SKM-1 (cell line): ENCODE results near the gene PKD2.
"Not testable (repeated sequence)": the region's sequence is repeated elsewhere in the genome, so short reads cannot be mapped to it uniquely, and the experiment has no call there.

Experiments used
- DNase-seq: peaks from one replicate; lab custom pipeline; 2025; ENCODE audit not compliant: unreplicated experiment; lab: John Stamatoyannopoulos, UW

PKD2 gene

GRCh38 chr4:88063634-88064296 lies 56.3 kb downstream of the PKD2 start:
- no peak for DNase-seq

DNA sequence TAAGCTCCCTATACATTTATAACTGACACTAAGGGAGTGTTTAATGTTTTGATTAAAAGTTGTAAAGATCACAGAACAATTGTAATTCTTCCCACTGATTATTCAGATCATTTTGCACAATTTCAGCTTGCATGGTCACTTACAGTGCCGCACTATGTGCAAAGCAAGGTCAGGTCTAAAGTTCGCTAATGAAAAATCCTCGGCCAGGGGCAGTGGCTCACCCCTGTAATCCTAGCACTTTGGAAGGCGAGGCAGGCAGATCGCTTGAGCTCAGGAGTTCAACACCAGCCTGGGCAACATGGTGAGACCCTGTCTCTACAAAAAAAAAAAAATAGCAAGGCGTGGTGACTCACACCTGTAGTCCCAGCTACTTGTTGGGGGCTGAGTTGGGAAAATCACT lies 57.0 kb downstream of the PKD2 start:
- DNase-seq = no peak

GRCh38 chr4:88070031-88070430 lies 62.6 kb downstream of the PKD2 start:
- no peak for DNase-seq

- DNase-seq = no peak
Measured at GRCh38 chr4:88075336-88075735, 67.9 kb downstream of the PKD2 start.

GRCh38 chr4:88077911-88078524 lies 70.6 kb downstream of the PKD2 start:
- DNase-seq = no peak

- no peak for DNase-seq
Measured at GRCh38 chr4:88078579-88078978, 71.1 kb downstream of the PKD2 start.

DNA sequence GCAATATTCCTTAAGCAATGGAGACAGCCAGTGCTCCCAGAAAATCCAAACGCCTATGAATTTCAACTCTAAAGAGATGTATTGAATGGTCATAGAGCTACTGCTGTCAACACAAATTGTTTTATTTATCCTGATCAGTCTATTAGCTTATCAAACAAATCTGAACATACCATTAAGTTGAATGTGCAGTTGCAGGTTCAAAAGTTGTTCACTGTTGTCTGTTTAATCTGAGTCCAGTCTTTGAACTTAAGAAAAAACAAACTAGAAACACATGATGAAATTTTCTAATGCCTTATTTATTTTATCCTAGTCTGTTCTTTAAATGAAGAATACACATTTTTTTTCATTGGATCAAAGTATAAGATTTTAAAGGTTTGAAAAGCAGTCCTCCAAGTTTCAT lies 73.2 kb downstream of the PKD2 start:
- DNase-seq = no peak

DNA sequence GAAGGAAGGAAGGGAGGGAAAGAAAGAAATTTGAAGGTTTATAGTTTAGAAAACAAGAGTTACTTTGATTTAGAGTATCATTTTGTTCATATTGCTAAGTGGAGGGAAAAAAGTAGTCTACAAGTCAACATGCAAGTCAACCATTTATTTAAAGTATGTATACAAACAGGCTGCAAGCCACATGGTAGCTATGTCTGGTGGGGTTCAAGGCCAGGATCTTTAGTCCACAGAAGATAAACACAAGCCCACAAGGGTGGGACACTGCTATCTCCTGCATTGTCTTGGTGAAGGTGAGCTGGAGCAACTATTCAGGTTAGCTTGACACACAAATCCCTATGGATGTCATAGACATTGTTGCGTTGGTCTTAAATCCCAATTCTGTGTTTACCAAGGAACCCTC lies 79.6 kb downstream of the PKD2 start:
- DNase-seq = no peak

DNA sequence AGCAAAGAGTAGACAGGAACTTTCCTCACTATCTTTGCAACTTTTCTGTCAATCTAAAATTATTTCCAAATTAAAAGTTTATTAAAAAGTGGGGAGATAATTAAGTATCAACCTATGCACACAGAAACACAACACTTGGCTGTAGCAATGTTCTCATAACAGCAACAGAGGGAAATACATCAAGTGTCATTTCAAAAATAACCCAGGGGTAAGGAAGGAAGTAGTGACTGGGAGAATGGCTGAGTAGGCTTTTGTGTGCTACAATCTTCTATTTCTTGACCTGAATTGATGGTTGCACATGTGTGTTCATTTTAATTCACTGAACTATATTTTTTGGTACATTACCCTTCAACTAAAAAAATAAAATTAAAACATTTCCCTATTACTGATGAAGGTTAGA lies 83.5 kb downstream of the PKD2 start:
- DNase-seq = no peak

- DNase-seq = no peak
Measured at GRCh38 chr4:88091378-88091777, 83.9 kb downstream of the PKD2 start.

- DNase-seq = no peak
Measured at GRCh38 chr4:88093874-88094273, 86.4 kb downstream of the PKD2 start.

DNA sequence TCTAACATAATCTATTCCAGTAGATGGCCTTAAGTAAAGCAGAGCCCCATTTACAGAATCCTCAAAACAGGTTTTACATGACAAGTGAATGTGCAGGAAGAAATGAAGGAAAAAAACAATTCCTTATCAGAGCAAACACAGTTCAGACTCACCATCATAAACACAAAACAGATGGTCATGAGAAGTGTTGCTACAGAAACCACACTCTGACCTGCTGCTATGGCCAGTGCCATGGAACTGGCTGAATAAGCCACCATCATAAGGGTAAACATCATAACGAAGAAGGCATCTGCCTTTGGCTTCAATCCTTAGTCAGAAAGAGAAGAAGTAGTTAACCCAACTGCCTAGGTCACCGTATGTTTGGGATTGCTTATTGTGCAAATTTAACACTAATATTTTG lies 89.9 kb downstream of the PKD2 start:
- no peak for DNase-seq

GRCh38 chr4:88097781-88098180 lies 90.3 kb downstream of the PKD2 start:
- DNase-seq = no peak

- DNase-seq = no peak
Measured at GRCh38 chr4:88098993-88099752, 91.7 kb downstream of the PKD2 start.

- DNase-seq = peak; percentile 19
Measured at GRCh38 chr4:88101165-88101564, 93.7 kb downstream of the PKD2 start.

- DNase-seq = no peak
Measured at GRCh38 chr4:88102026-88102425, 94.6 kb downstream of the PKD2 start.

- DNase-seq = no peak
Measured at GRCh38 chr4:88104902-88105610, 97.6 kb downstream of the PKD2 start.

DNA sequence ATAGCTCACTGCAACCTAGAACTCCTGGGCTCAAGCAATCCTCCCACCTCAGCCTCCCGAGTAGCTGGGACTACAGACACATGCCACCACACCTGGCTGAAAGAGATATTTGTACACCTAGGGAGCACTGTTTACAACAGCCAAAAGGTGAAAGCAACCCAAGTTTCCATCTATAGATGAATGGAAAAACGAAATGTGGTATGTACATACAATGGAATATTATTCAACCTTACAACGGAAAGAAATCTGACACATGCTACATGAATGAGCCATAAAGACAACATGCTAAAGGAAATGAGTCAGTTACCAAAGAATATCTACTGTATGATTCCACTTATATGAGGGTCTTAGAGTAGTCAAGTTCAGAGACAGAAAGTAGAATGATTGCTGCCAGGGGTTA lies 98.8 kb downstream of the PKD2 start:
- no peak for DNase-seq

- DNase-seq = peak; percentile 61
Measured at GRCh38 chr4:88107406-88108107, 100.1 kb downstream of the PKD2 start.

- not testable (repeated sequence) for DNase-seq
Measured at GRCh38 chr4:88108108-88108465, 100.7 kb downstream of the PKD2 start.

- DNase-seq = no peak
Measured at GRCh38 chr4:88108747-88109122, 101.3 kb downstream of the PKD2 start.
